Measurements from ENCODE around the gene ANAPC10. TPM values are rescaled to one million over a fixed set of nuclear protein-coding genes. Genes with fewer than 3 reads are reported as not detected.

Gene ANAPC10
- total RNA-seq, 3 donors from 2014 or later: 12.6 to 14.7 (median 13.5) TPM

DNA sequence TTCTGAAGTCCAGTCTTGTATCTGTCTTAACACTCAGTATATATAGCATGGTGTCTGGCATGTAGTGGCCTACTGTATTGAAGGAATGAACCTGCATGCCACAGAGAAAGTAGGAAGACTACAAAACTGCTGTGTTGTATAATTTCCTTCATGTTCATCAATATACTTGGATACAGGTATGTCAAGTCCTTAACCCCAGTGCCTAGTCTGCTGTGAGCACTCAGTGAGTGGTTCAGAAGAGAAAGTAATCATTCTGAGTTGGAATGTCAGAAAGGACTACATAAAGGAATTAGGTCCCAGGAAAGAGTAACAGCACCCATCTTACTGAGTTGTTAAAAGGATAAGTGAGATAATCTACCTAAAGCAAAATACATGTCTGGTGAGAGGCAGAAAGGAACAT is 32.1 kb upstream of the ANAPC10 start:
- Histone ChIP-seq H3K4me1 (ENCODE audit: low read depth) (no peaks in the 10 kb centered on the region), H3K9me3 (no peaks in the 10 kb centered on the region), H3K4me3 (no peak overlapping the region), H3K36me3 (ENCODE audit: low read depth) (no peaks in the 10 kb centered on the region)
- TF ChIP-seq, protein P1, sequence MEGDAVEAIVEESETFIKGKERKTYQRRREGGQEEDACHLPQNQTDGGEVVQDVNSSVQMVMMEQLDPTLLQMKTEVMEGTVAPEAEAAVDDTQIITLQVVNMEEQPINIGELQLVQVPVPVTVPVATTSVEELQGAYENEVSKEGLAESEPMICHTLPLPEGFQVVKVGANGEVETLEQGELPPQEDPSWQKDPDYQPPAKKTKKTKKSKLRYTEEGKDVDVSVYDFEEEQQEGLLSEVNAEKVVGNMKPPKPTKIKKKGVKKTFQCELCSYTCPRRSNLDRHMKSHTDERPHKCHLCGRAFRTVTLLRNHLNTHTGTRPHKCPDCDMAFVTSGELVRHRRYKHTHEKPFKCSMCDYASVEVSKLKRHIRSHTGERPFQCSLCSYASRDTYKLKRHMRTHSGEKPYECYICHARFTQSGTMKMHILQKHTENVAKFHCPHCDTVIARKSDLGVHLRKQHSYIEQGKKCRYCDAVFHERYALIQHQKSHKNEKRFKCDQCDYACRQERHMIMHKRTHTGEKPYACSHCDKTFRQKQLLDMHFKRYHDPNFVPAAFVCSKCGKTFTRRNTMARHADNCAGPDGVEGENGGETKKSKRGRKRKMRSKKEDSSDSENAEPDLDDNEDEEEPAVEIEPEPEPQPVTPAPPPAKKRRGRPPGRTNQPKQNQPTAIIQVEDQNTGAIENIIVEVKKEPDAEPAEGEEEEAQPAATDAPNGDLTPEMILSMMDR (IDR thresholded peaks at IDR 0.05): no peak
- no peak for DNase-seq
- intact Hi-C loops (cut with DNase I, micrococcal nuclease): no loop called here
- no peak for ATAC-seq

DNA sequence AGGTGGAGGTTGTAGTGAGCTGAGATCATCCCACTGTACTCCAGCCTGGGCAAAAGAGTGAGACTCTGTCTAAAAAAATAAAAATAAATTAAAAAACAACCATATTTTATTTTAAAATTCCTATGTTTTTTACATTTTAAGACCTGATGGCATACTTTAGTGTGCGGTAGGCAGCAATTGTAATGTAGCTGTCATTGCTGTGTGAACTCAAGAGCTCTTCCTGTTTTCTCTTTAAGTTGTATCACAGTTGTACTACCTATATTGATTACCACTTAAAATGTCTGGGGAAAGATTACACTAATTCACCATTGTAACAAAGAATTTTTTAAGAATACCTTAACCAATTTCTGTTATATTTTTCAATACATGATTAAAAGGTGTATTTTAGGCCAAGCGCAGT is 27.4 kb upstream of the ANAPC10 start:
- Histone ChIP-seq H3K4me1 (ENCODE audit: low read depth) (no peaks in the 10 kb centered on the region), H3K9me3 (no peaks in the 10 kb centered on the region), H3K4me3 (no peak overlapping the region), H3K36me3 (ENCODE audit: low read depth) (no peaks in the 10 kb centered on the region)
- TF ChIP-seq, protein P1 (IDR thresholded peaks at IDR 0.05): no peak
- no peak for ATAC-seq
- intact Hi-C loops (cut with DNase I, micrococcal nuclease): no loop called here
- no peak for DNase-seq

DNA sequence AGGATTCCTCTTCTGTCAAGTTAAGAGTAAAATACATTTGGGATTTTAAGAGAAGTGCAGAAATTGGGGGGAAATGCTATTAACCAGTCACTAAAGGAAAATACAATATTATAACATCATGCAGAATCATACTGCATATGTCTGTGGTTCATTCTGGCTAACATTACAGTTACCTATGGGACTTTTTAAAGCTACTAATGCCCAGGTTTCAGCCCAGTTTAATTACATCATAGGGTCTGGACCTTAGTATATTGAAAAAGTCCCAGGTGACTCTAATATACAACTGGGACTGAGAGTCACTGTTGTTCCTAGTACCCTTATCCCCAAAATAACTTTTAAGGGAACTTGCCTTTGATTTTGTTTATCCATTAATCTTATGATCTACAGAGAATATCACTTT is 10.1 kb upstream of the ANAPC10 start:
- no peaks in the 10 kb centered on the region for H3K4me1 ChIP-seq (ENCODE audit: low read depth)
- TF ChIP-seq, protein P1 (IDR thresholded peaks at IDR 0.05): no peak
- H3K4me3 ChIP-seq: no peak overlapping the region
- H3K9me3 ChIP-seq: no peaks in the 10 kb centered on the region
- intact Hi-C loops (cut with DNase I, micrococcal nuclease): no loop called here
- H3K36me3 ChIP-seq (ENCODE audit: low read depth): peaks cover 5% of the 10 kb centered on the region
- no peak for ATAC-seq
- no peak for DNase-seq

DNA sequence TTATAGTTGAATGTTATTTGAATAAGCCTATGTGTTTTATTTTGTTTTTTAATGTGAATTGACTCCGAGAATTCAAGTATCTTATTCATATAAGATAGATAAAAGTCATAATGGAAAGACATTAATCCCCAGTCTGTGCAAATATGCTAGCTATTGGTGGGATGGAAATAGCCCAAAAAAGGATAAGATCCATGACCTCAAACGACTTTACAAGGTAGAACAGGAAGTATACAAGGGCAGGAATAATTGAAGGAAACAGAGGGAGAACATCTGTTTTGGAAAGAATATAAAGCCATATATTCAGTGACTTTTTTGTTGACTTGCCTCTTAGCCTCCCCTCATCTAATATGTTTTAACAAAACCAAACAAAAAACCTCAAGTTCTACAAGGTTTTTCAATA is 9.1 kb upstream of the ANAPC10 start:
- DNase-seq: no peak
- H3K9me3 ChIP-seq: no peaks in the 10 kb centered on the region
- H3K4me3 ChIP-seq: no peak overlapping the region
- TF ChIP-seq, protein P1 (IDR thresholded peaks at IDR 0.05): no peak
- peaks cover 2% of the 10 kb centered on the region for H3K36me3 ChIP-seq (ENCODE audit: low read depth)
- ATAC-seq: no peak
- H3K4me1 ChIP-seq (ENCODE audit: low read depth): no peaks in the 10 kb centered on the region
- intact Hi-C loops (cut with DNase I, micrococcal nuclease): no loop called here

DNA sequence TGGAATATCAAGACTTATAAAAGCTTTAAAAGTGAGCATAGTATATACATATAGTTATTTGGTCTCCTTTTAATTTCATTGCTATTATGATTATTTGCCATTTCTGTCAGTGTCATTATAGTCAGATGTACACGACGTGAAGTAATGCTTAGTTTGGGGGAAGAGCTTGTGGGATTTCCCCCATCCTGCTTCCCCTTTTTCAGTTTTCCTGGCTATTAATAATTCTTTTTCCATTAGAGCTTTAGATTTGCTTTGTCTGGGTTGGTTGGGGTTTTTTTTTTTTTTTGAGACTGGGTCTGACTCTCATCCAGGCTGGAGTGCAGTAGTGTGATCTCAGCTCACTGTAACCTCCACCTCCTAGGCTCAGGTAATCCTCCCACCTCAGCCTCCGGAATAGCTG is 5.5 kb upstream of the ANAPC10 start:
- no peak overlapping the region for H3K4me3 ChIP-seq
- intact Hi-C loops (cut with DNase I, micrococcal nuclease): no loop called here
- H3K9me3 ChIP-seq: no peaks in the 10 kb centered on the region
- TF ChIP-seq, protein P1 (IDR thresholded peaks at IDR 0.05): no peak
- no peaks in the 10 kb centered on the region for H3K36me3 ChIP-seq (ENCODE audit: low read depth)
- ATAC-seq: no peak
- DNase-seq: no peak
- H3K4me1 ChIP-seq (ENCODE audit: low read depth): peaks cover 12% of the 10 kb centered on the region

DNA sequence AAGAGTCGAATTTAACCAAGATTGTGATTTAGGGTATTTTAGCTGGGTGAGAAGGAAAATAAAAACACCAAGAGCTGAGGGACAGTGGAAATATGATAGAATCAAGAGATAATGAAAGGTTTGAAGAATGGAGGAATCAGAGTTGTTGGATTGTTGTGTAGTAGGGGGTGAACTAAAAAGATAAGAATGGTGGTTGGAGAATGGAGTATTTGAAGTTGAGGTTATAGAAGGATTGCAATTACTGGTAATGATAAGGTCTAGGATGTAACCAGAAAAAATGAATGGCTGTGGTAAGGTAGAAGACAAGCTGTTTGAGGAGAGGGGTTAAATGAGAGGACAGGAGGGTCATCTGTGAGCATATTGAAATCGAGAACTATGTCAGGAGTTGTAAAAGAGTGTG is 4.6 kb upstream of the ANAPC10 start:
- ATAC-seq: no peak
- DNase-seq: no peak
- TF ChIP-seq, protein P1 (IDR thresholded peaks at IDR 0.05): no peak
- intact Hi-C loops (cut with DNase I, micrococcal nuclease): no loop called here
- H3K36me3 ChIP-seq (ENCODE audit: low read depth): no peaks in the 10 kb centered on the region
- H3K4me3 ChIP-seq: no peak overlapping the region
- H3K9me3 ChIP-seq: no peaks in the 10 kb centered on the region
- H3K4me1 ChIP-seq (ENCODE audit: low read depth): peaks cover 12% of the 10 kb centered on the region

All from mucosa of descending colon (tissue), 3 donors.